Astrocyte of the hippocampus (primary cell): ENCODE data around the gene CTSW.

Experiments
- DNase-seq: peaks from one replicate; pipeline ENCODE4 v3.0.0; 2011; ENCODE audit warnings: low read depth, low spot score

Gene CTSW

GRCh38 chr11:65855927-65856363 is 23.7 kb upstream of the CTSW start:
- peak; percentile 1 for DNase-seq

- peak; percentile 83 for DNase-seq
Observed at GRCh38 chr11:65856689-65857499, 22.7 kb upstream of the CTSW start.

GRCh38 chr11:65857500-65857852 is 22.2 kb upstream of the CTSW start:
- DNase-seq = no peak

- peak; percentile 100 for DNase-seq
Observed at GRCh38 chr11:65857853-65858680, 21.6 kb upstream of the CTSW start, which contains the start of gene CFL1. TSS of gene CFL1 (minus strand) at chr11:65858180. CDS start at chr11:65858099, 81 bp downstream.

- DNase-seq = peak; percentile 43
Observed at GRCh38 chr11:65858681-65859087, 21.0 kb upstream of the CTSW start.

GRCh38 chr11:65859095-65859811 is 20.4 kb upstream of the CTSW start:
- peak; percentile 100 for DNase-seq

- no peak for DNase-seq
Observed at GRCh38 chr11:65859812-65860277, 19.8 kb upstream of the CTSW start.

GRCh38 chr11:65860278-65861164 is 19.1 kb upstream of the CTSW start, which contains the start of gene MUS81:
TSS of gene MUS81 (plus strand) at chr11:65860433. CDS start at chr11:65860754, 321 bp downstream.
- peak; percentile 99 for DNase-seq

GRCh38 chr11:65861165-65861505 is 18.5 kb upstream of the CTSW start:
- peak; percentile 30 for DNase-seq

- no peak for DNase-seq
Observed at GRCh38 chr11:65861533-65862183, 18.0 kb upstream of the CTSW start.

GRCh38 chr11:65862191-65862735 is 17.4 kb upstream of the CTSW start:
- no peak for DNase-seq

- DNase-seq = no peak
Observed at GRCh38 chr11:65862941-65863888, 16.4 kb upstream of the CTSW start.

- DNase-seq = no peak
Observed at GRCh38 chr11:65863889-65864705, 15.5 kb upstream of the CTSW start.

GRCh38 chr11:65864706-65865471 is 14.7 kb upstream of the CTSW start:
- no peak for DNase-seq

GRCh38 chr11:65865550-65866172 is 14.0 kb upstream of the CTSW start:
- DNase-seq = no peak

- no peak for DNase-seq
Observed at GRCh38 chr11:65866509-65867283, 12.9 kb upstream of the CTSW start.
